Right atrium auricular region (tissue), 2 donors: Measurements from ENCODE around the gene RBM33. TPM values are rescaled to one million over a fixed set of nuclear protein-coding genes. Genes with fewer than 3 reads are reported as not detected.

Experiments
- DNase-seq: peaks from one replicate; pipeline ENCODE4 v3.0.0-alpha.2; 2019; ENCODE audit warnings: low spot score
- H3K27ac ChIP-seq, 2 donors: fragments of 200-600 bp; sonication (generic); 1 replicate in 1 of 2; 2 replicates in 1 of 2; pipeline ENCODE4 v1.5.1; 2016 to 2019
- H3K27me3 ChIP-seq, 2 donors: fragments of 200-600 bp; sonication (generic); one replicate each; pipeline versions ENCODE4 v1.5.1 to v1.6.0; 2017 to 2019
- H3K36me3 ChIP-seq: fragments of 200-600 bp; sonication (generic); one replicate; pipeline ENCODE4 v1.5.1; 2016
- H3K4me1 ChIP-seq, 2 donors: fragments of 200-600 bp; sonication (generic); one replicate each; pipeline versions ENCODE4 v1.5.1 to v1.6.0; 2017 to 2019
- H3K4me3 ChIP-seq, 2 donors: fragments of 200-600 bp; sonication (generic); 1 replicate in 1 of 2; 2 replicates in 1 of 2; pipeline ENCODE4 v1.5.1; 2017 to 2019; ENCODE audit warnings: mild to moderate bottlenecking in 1 of 2, moderate library complexity in 1 of 2
- H3K9me3 ChIP-seq, 2 donors: fragments of 200-600 bp; sonication (generic); one replicate each; pipeline ENCODE4 v1.5.1; 2019
- CTCF ChIP-seq, 2 donors: fragments of 200-600 bp; sonication (generic); IDR thresholded peaks; one replicate each; pipeline ENCODE4 v1.5.1; 2019; ENCODE audit warnings: antibody characterized with exemption in 2 of 2
- total RNA-seq, 2 donors: library from RNA; depleted of rRNA; stranded (reverse); fragments of >200 nt; gene quantifications; one replicate each; pipeline ENCODE4 v1.1.0, GENCODE V29; 2016

The RBM33 gene
- total RNA-seq, 2 donors from 2014 or later = 15.4 to 21.0 TPM

GRCh38 chr7:155731871-155732270, 87.4 kb downstream of the RBM33 start:
- Histone ChIP-seq H3K9me3 (no peaks in the 10 kb centered on the region), H3K4me3 (no peak overlapping the region), H3K27ac (no peak overlapping the region), H3K36me3 (peaks cover 14% of the 10 kb centered on the region), H3K4me1 (peaks cover 0 to 30% of the 10 kb centered on the region in 2 donors), H3K27me3 (no peaks in the 10 kb centered on the region)
- no peak for TF ChIP-seq CTCF (IDR thresholded peaks at IDR 0.05)
- DNase-seq = no peak

- Histone ChIP-seq H3K36me3 (peaks cover 14% of the 10 kb centered on the region), H3K27ac (no peak overlapping the region), H3K4me1 (peaks cover 0 to 30% of the 10 kb centered on the region in 2 donors), H3K27me3 (no peaks in the 10 kb centered on the region), H3K4me3 (no peak overlapping the region), H3K9me3 (no peaks in the 10 kb centered on the region)
- no peak for TF ChIP-seq CTCF (IDR thresholded peaks at IDR 0.05)
- no peak for DNase-seq
These were observed 87.8 kb downstream of the RBM33 start for GRCh38 chr7:155732286-155732685.

DNA sequence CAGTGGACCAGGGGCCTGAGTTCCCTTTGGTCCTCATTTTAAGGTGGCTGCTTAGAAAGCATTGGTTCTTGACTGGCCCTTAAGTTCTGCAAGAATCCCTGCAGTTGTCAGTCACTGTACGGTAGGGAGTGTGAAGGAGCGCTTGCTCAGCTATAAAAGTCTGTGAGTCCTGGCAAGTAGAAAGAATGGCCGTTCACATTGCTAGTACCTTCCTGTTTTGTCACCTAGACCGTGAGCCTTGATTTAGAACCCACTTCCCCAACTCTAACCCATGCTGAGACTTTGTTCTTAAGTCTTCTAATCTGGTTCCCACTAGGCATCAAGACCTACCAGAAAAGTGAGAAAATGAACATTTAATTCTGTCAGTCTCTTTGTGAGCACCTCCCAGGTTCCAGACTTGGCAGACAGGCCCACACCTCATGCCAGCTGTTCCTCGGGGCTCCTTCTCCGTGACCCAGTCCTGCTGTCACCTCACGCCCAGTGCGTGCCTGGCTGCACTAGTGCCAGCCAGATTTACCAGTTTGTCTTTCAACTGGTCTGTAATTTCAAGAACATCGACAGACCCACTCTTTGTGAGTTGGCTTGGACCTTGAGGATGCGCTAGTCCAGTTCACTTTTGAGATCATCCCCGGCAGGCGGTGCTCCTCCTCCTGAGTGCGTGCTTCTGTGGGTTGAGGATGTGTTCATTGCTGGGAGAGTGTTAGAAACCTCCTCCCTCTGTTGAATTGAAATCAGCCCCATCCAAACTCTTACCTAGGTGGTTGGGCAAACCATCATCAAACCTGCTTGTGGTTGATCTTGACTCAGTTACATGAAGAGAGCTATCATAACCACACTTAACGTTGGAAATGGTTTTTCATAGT, 89.4 kb downstream of the RBM33 start:
- no peak for TF ChIP-seq CTCF (IDR thresholded peaks at IDR 0.05)
- no peak overlapping the region for H3K4me3 ChIP-seq
- H3K4me1 ChIP-seq = peaks cover 0 to 24% of the 10 kb centered on the region in 2 donors
- H3K27me3 ChIP-seq = no peaks in the 10 kb centered on the region
- no peaks in the 10 kb centered on the region for H3K9me3 ChIP-seq
- DNase-seq = no peak
- H3K27ac ChIP-seq = no peak overlapping the region
- peaks cover 15% of the 10 kb centered on the region for H3K36me3 ChIP-seq

DNA sequence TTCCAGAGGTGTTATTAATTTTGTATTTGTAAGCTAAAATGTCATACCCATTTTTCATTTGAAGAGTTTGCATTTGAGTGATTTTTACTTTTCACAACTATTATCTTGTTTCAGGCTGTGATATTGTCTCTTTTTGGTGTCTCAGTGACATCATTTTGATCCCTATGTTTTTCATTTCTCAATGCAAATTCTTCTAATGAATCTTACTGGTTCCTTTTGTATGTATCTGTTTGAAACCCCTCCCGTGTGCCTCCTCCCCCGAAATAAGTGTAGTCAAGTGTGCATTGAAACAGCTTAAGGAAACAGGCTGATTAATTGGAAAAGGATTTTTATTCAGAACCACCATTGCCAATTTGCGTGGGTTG, 90.0 kb downstream of the RBM33 start:
- Histone ChIP-seq H3K27ac (no peak overlapping the region), H3K9me3 (no peaks in the 10 kb centered on the region), H3K4me3 (no peak overlapping the region), H3K4me1 (peaks cover 0 to 24% of the 10 kb centered on the region in 2 donors), H3K36me3 (peaks cover 14% of the 10 kb centered on the region), H3K27me3 (no peaks in the 10 kb centered on the region)
- TF ChIP-seq CTCF (IDR thresholded peaks at IDR 0.05) = no peak
- DNase-seq = no peak

GRCh38 chr7:155735442-155736115, 91.1 kb downstream of the RBM33 start:
- Histone ChIP-seq H3K27ac (no peak overlapping the region), H3K27me3 (no peaks in the 10 kb centered on the region), H3K4me3 (no peak overlapping the region), H3K36me3 (peaks cover 25% of the 10 kb centered on the region), H3K9me3 (no peaks in the 10 kb centered on the region), H3K4me1 (peaks cover 0 to 24% of the 10 kb centered on the region in 2 donors)
- TF ChIP-seq CTCF (IDR thresholded peaks at IDR 0.05) = no peak
- DNase-seq = no peak
